ENCODE measurements around the gene PRPF40A.

The PRPF40A gene

GRCh38 chr2:152716805-152717227 is 445 bp downstream of the PRPF40A start:
- no peak for DNase-seq

GRCh38 chr2:152715854-152716428 is 1.3 kb downstream of the PRPF40A start:
- DNase-seq: no peak

- DNase-seq: no peak
These were observed 2.1 kb downstream of the PRPF40A start for GRCh38 chr2:152715112-152715511.

- no peak for DNase-seq
These were observed 6.5 kb downstream of the PRPF40A start for GRCh38 chr2:152710713-152711112.

GRCh38 chr2:152708742-152709141 is 8.5 kb downstream of the PRPF40A start:
- DNase-seq: no peak

- no peak for DNase-seq
These were observed 10.7 kb downstream of the PRPF40A start for GRCh38 chr2:152706477-152707021.

GRCh38 chr2:152701198-152701597 is 16.1 kb downstream of the PRPF40A start:
- no peak for DNase-seq

- no peak for DNase-seq
These were observed 20.8 kb downstream of the PRPF40A start for GRCh38 chr2:152696476-152696875.

GRCh38 chr2:152695763-152696162 is 21.5 kb downstream of the PRPF40A start:
- no peak for DNase-seq

- DNase-seq: no peak
These were observed 23.1 kb downstream of the PRPF40A start for GRCh38 chr2:152694161-152694661.

GRCh38 chr2:152693033-152693432 is 24.2 kb downstream of the PRPF40A start:
- DNase-seq: no peak

GRCh38 chr2:152686321-152686720 is 30.9 kb downstream of the PRPF40A start:
- no peak for DNase-seq

GRCh38 chr2:152683400-152683799 is 33.9 kb downstream of the PRPF40A start:
- no peak for DNase-seq

GRCh38 chr2:152682663-152683062 is 34.6 kb downstream of the PRPF40A start:
- DNase-seq: no peak

- no peak for DNase-seq
These were observed 38.5 kb downstream of the PRPF40A start for GRCh38 chr2:152678808-152679207.

- no peak for DNase-seq
These were observed 40.8 kb downstream of the PRPF40A start for GRCh38 chr2:152676461-152676860.

- DNase-seq: no peak
These were observed 42.9 kb downstream of the PRPF40A start for GRCh38 chr2:152674334-152674733.

- no peak for DNase-seq
These were observed 52.5 kb downstream of the PRPF40A start for GRCh38 chr2:152664725-152665124.

GRCh38 chr2:152661076-152661475 is 56.2 kb downstream of the PRPF40A start:
- DNase-seq: no peak

- DNase-seq: no peak
These were observed 59.0 kb downstream of the PRPF40A start for GRCh38 chr2:152658221-152658620.

GRCh38 chr2:152657043-152657442 is 60.2 kb downstream of the PRPF40A start:
- DNase-seq: no peak

- no peak for DNase-seq
These were observed 61.4 kb downstream of the PRPF40A start for GRCh38 chr2:152655880-152656279.

GRCh38 chr2:152651834-152652233 is 65.4 kb downstream of the PRPF40A start:
- DNase-seq: no peak

- DNase-seq: no peak
These were observed 66.4 kb downstream of the PRPF40A start for GRCh38 chr2:152650768-152651371.

- DNase-seq: no peak
These were observed 67.3 kb downstream of the PRPF40A start for GRCh38 chr2:152649997-152650396.
